Suppressor macrophage (primary cell): ENCODE results near the gene MEF2A.
"Not testable (repeated sequence)": the region's sequence is repeated elsewhere in the genome, so short reads cannot be mapped to it uniquely, and the experiment has no call there.

ENCODE experiments used
- DNase-seq, 4 experiments: peaks; one replicate each; pipeline ENCODE4 v3.0.0-alpha.2; 2020 to 2022

MEF2A gene

GRCh38 chr15:99651023-99651807 is 85.4 kb downstream of the MEF2A start:
- DNase-seq = peak in 3 of 4 experiments; percentile 12 to 14 (median 13)

- no peak for DNase-seq
These were observed 90.4 kb downstream of the MEF2A start for GRCh38 chr15:99656205-99656604.

GRCh38 chr15:99657996-99658395 is 92.2 kb downstream of the MEF2A start:
- peak in 2 of 4 experiments; percentile 13 to 27 for DNase-seq

GRCh38 chr15:99662903-99663302 is 97.1 kb downstream of the MEF2A start:
- no peak for DNase-seq

GRCh38 chr15:99666073-99666472 is 100.3 kb downstream of the MEF2A start:
- DNase-seq = not testable (repeated sequence)

GRCh38 chr15:99668533-99669182 is 102.9 kb downstream of the MEF2A start:
- no peak for DNase-seq

GRCh38 chr15:99669250-99669649 is 103.5 kb downstream of the MEF2A start:
- DNase-seq = no peak

- no peak for DNase-seq
These were observed 106.3 kb downstream of the MEF2A start for GRCh38 chr15:99671926-99672635.

- DNase-seq = no peak
These were observed 107.3 kb downstream of the MEF2A start for GRCh38 chr15:99673111-99673510.

- DNase-seq = no peak
These were observed 108.5 kb downstream of the MEF2A start for GRCh38 chr15:99674279-99674678.

- DNase-seq = no peak
These were observed 111.9 kb downstream of the MEF2A start for GRCh38 chr15:99677540-99678134.

GRCh38 chr15:99680276-99680675 is 114.5 kb downstream of the MEF2A start:
- DNase-seq = no peak

GRCh38 chr15:99681990-99682389 is 116.2 kb downstream of the MEF2A start:
- no peak for DNase-seq

GRCh38 chr15:99682455-99682854 is 116.7 kb downstream of the MEF2A start:
- peak in 2 of 4 experiments; percentile 40 to 47 for DNase-seq

- DNase-seq = no peak
These were observed 117.4 kb downstream of the MEF2A start for GRCh38 chr15:99683000-99683670.

- DNase-seq = no peak
These were observed 120.5 kb downstream of the MEF2A start for GRCh38 chr15:99686290-99686689.

- no peak for DNase-seq
These were observed 127.0 kb downstream of the MEF2A start for GRCh38 chr15:99692825-99693224.

- no peak for DNase-seq
These were observed 130.3 kb downstream of the MEF2A start for GRCh38 chr15:99696096-99696495.

- DNase-seq = peak; percentile 13 to 62 (median 54)
These were observed 137.3 kb downstream of the MEF2A start for GRCh38 chr15:99702895-99703602.

GRCh38 chr15:99703603-99704443 is 138.0 kb downstream of the MEF2A start:
- peak; percentile 62 to 93 (median 82) for DNase-seq

- peak; percentile 68 to 93 (median 84) for DNase-seq
These were observed 138.7 kb downstream of the MEF2A start for GRCh38 chr15:99704444-99704838.
